Upper lobe of right lung (tissue), 1 donor: ENCODE measurements around the gene TOPORS. TPM values are rescaled to one million over a fixed set of nuclear protein-coding genes. Genes with fewer than 3 reads are reported as not detected.
"Not testable (repeated sequence)": the region's sequence is repeated elsewhere in the genome, so short reads cannot be mapped to it uniquely, and the experiment has no call there.

ENCODE experiments used
- ATAC-seq: fragments of 200-7000 bp; cut with Tn5 transposase; one replicate; pipeline ENCODE4 v1.9.1; 2020; ENCODE audit warnings: mild to moderate bottlenecking, moderate library complexity
- DNase-seq: peaks from one replicate; pipeline ENCODE4 v3.0.0-alpha.2; 2020
- H3K27ac ChIP-seq: fragments of 200-600 bp; one replicate; pipeline ENCODE4 v1.8.0; 2022
- H3K27me3 ChIP-seq: fragments of 200-600 bp; one replicate; pipeline ENCODE4 v1.8.0; 2022; ENCODE audit warnings: mild to moderate bottlenecking
- H3K36me3 ChIP-seq: fragments of 200-600 bp; one replicate; pipeline ENCODE4 v1.8.0; 2022
- H3K4me1 ChIP-seq: fragments of 200-600 bp; one replicate; pipeline ENCODE4 v1.8.0; 2022
- H3K4me3 ChIP-seq: fragments of 200-600 bp; one replicate; pipeline ENCODE4 v1.8.0; 2022; ENCODE audit warnings: mild to moderate bottlenecking
- H3K9me3 ChIP-seq: fragments of 200-600 bp; one replicate; pipeline ENCODE4 v1.8.0; 2022
- intact Hi-C: fragments of 100-400 bp; cut with DNase I; formaldehyde crosslinking; loops from one replicate; pipeline ENCODE4 v1.11.0; 2022
- long read RNA-seq: library from polyadenylated mRNA; unstranded; transcript quantifications from one replicate; pipeline ENCODE4 v2.0.0, GENCODE V29; 2021
- total RNA-seq: library from RNA; stranded (reverse); fragmentation: NEBNext Ultra II Directional; extraction: Animal tissue kit (Norgen Biotek cat#: 25700); gene quantifications from one replicate; pipeline ENCODE4 v1.2.1, GENCODE V29; 2021
- TF ChIP-seq, protein P1 (sequence below): fragments of 200-600 bp; IDR thresholded peaks from one replicate; pipeline ENCODE4 v1.8.0; 2022; ENCODE audit warnings: antibody characterized with exemption
- donor health status: DM: no; HTN: yes; CAD: no; lungs with severe emphysema.

Gene TOPORS
- total RNA-seq, result 14.6 TPM
- long read RNA-seq, full-length matches to known transcripts, result 13 of 23 reads
- long read RNA-seq, partial matches to known transcripts, result 10 of 23 reads
- long read RNA-seq, other reads (novel, unspliced or antisense), result 0 of 23 reads

DNA sequence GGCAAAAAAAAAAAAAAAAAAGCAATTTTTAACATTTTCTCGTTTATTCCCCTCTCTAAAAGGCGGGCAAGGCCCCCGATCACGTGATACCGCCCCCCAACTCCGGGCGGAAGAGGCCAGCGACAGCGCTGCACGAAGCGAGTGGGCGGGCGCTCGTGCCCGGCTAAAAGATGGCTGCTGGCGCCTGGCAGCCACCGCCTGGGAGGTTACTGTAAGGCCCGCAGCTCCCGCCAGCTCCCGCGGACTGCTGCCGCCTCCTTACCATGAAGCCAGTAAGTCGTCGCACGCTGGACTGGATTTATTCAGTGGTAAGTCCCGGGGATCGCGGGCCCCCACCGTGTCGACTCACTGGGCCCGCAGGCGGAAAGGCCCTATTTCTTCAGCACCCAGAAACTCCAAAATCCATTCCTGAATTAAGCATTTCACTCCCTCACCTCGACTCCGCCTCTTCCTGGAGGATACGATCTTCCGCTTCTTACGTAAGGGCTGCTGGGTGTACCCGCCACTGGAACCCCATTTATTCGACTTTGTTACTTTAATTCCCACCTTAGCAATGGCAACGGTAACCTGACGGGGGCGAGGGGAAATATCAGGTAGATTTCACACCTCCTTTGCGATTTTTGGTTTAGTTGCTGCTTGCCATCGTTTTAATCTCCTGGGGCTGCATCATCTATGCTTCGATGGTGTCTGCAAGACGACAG is at the start of gene TOPORS, which contains the start of gene SMIM27:
TSS of gene TOPORS (minus strand) at position 415 of the 701 bp plus-strand sequence. CDS start at position 265, 150 bp downstream.
TSS of gene SMIM27 (plus strand) at position 156 of the 701 bp plus-strand sequence. CDS start at position 264, 108 bp downstream.
- TF ChIP-seq, protein P1, sequence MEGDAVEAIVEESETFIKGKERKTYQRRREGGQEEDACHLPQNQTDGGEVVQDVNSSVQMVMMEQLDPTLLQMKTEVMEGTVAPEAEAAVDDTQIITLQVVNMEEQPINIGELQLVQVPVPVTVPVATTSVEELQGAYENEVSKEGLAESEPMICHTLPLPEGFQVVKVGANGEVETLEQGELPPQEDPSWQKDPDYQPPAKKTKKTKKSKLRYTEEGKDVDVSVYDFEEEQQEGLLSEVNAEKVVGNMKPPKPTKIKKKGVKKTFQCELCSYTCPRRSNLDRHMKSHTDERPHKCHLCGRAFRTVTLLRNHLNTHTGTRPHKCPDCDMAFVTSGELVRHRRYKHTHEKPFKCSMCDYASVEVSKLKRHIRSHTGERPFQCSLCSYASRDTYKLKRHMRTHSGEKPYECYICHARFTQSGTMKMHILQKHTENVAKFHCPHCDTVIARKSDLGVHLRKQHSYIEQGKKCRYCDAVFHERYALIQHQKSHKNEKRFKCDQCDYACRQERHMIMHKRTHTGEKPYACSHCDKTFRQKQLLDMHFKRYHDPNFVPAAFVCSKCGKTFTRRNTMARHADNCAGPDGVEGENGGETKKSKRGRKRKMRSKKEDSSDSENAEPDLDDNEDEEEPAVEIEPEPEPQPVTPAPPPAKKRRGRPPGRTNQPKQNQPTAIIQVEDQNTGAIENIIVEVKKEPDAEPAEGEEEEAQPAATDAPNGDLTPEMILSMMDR, result no peak
- peak; percentile 96 for DNase-seq
- Histone ChIP-seq H3K27me3 (no peaks in the 10 kb centered on the region), H3K9me3 (no peaks in the 10 kb centered on the region), H3K36me3 (peaks cover 8% of the 10 kb centered on the region), H3K27ac (peak within 1 kb of the TSS; percentile 96), H3K4me3 (peak within 1 kb of the TSS; percentile 71), H3K4me1 (peaks cover 22% of the 10 kb centered on the region)
- peak; percentile 94 for ATAC-seq
- intact Hi-C loops, result no loop called here

DNA sequence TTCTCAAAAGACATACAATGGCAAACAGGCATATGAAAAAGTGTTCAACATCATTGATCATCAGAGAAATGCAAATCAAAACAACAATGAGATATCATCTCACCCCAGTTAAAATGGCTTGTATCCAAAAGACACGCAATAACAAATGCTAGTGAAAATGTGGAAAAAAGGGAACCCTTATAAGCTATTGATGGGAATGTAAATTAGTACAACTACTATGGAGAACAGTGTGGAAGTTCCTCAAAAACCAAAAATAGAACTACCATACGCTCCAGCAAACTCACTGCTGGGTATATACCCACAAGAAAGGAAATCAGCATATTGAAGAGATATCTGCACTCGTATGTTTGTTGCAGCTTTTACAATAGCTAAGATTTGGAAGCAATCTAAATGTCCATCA is 46.6 kb upstream of the TOPORS start:
- H3K27ac ChIP-seq, H3K27me3 ChIP-seq, H3K4me3 ChIP-seq, H3K4me1 ChIP-seq, H3K36me3 ChIP-seq, intact Hi-C loops, H3K9me3 ChIP-seq, DNase-seq: not testable (repeated sequence)
- peak; percentile 16 for ATAC-seq

DNA sequence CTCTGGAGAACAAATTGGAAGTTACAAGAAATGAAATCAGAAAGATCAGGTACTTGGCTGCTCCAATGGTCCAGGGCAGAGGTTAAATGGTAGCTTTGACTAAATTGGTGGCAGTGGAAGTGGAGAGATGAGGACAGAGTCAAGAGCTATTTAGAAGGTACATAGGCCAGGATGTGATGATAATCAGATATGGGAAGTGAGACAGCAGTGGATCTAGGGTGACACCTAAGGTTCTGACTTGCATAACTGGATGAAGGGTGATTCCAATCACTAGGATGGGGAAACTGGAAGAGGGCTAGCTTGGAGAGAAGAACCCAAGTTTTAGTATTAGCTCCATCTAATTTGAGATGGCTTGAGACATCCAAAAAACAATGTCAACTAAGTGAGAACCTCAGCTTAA is 44.5 kb upstream of the TOPORS start:
- TF ChIP-seq, protein P1, result no peak
- intact Hi-C loops, result no loop called here
- ATAC-seq (peak; percentile 70), DNase-seq (no peak)
- H3K27ac ChIP-seq, result no peak overlapping the region
- no peak overlapping the region for H3K4me3 ChIP-seq
- H3K27me3 ChIP-seq, result no peaks in the 10 kb centered on the region
- no peaks in the 10 kb centered on the region for H3K4me1 ChIP-seq
- no peaks in the 10 kb centered on the region for H3K9me3 ChIP-seq
- H3K36me3 ChIP-seq, result no peaks in the 10 kb centered on the region

DNA sequence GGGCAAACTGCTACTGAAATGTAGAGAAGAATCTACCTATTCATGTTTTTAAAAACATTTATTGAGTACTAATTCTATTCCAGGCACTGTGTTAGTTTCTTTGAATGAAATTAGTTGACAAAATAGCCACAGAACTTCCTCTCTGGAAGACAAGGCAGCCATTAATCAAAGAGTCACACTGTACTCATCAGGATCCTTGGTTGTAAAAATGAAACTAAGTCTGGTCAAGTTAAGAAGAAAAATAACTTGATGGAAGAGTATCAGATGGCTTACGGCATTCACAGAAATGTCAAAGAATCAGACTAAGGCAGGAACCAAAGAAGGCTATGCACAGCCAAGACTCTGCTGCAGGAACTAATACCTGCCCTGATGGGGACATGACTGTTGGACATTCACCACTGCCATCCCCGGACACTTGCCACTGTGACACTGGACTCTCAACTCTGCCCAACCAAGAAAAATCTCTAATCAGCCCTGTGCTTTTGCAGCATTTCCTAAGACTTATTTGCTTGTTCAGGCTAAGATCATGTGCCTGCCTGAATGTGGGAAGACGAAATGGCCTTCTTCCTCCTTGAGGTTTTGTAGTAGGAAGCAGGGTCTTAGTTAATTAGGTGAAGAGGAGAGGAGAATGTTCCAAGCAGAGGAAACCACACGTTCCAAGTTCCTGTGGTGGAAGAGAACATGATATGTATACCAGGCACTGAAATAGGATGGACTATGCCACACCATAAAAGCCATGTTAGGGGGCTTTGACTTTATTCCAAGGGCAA is 43.9 kb upstream of the TOPORS start:
- no peak overlapping the region for H3K27ac ChIP-seq
- DNase-seq (no peak), ATAC-seq (peak; percentile 93)
- no peaks in the 10 kb centered on the region for H3K4me1 ChIP-seq
- TF ChIP-seq, protein P1, result no peak
- intact Hi-C loops, result no loop called here
- H3K4me3 ChIP-seq, result no peak overlapping the region
- no peaks in the 10 kb centered on the region for H3K36me3 ChIP-seq
- H3K9me3 ChIP-seq, result no peaks in the 10 kb centered on the region
- H3K27me3 ChIP-seq, result no peaks in the 10 kb centered on the region

DNA sequence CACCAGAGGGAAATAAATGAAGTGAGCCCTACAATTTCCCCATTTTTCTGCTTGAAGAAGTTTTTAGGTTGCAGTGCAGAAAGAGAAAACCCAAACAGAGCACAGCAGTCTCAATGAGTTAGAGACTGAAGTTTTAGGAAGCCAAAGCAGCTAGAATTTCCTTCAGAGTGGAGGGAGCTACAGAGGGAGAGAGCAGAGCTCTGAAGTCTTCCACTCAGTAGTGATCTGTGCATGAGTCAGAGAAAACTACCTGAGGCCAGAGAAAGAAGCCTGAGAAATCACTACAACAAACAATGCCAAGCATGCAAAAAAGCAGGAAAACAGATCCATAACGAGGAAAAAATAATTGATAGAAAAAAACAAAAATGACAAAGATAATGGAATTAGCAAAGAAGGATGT is 38.5 kb upstream of the TOPORS start:
- no peaks in the 10 kb centered on the region for H3K9me3 ChIP-seq
- TF ChIP-seq, protein P1, result no peak
- intact Hi-C loops, result no loop called here
- H3K4me3 ChIP-seq, result no peak overlapping the region
- H3K27ac ChIP-seq, result no peak overlapping the region
- no peaks in the 10 kb centered on the region for H3K4me1 ChIP-seq
- H3K36me3 ChIP-seq, result no peaks in the 10 kb centered on the region
- H3K27me3 ChIP-seq, result no peaks in the 10 kb centered on the region
- ATAC-seq (no peak), DNase-seq (no peak)

DNA sequence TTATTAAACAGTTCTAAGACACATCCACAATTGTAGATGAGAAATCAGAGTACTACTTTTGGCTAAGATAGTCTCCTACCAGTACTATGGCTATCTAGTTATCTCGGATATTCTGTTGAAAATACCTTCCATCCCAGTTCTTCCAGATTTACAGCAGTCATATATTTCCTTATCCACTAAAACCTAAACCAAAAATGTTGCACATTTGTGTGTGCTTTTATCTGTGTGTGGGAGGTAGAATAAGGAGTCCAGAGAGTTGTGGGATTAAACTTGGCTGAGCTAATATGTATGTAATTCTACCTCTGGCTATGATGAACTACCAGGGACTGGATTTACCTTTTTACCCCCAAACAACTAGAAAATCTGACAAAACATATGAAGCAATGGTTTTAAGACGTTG is 38.1 kb upstream of the TOPORS start:
- Histone ChIP-seq H3K4me1 (no peaks in the 10 kb centered on the region), H3K27me3 (no peaks in the 10 kb centered on the region), H3K9me3 (no peaks in the 10 kb centered on the region), H3K36me3 (no peaks in the 10 kb centered on the region), H3K4me3 (no peak overlapping the region), H3K27ac (no peak overlapping the region)
- TF ChIP-seq, protein P1, result no peak
- no peak for ATAC-seq
- intact Hi-C loops, result no loop called here
- DNase-seq, result no peak
